OCI-LY7 (cell line): ENCODE measurements around the gene APOBEC4. TPM values are rescaled to one million over a fixed set of nuclear protein-coding genes. Genes with fewer than 3 reads are reported as not detected.
"Not testable (repeated sequence)": the region's sequence is repeated elsewhere in the genome, so short reads cannot be mapped to it uniquely, and the experiment has no call there.

Experiments
- BruUV-seq: library from RNA; stranded (reverse); fragments of 400-500 nt; replicated peaks from 2 replicates; lab custom pipeline; 2021; lab: Mats Ljungman, UMichigan
- CTCF ChIA-PET: fragments of 300-600 bp; sonication (Branson Sonifier 250); formaldehyde crosslinking; loops from one replicate; lab custom pipeline; 2022; ENCODE audit warnings: antibody characterized with exemption; ENCODE audit not compliant: unreplicated experiment; lab: Charles Lee
- POLR2A ChIA-PET: fragments of 300-600 bp; sonication (Branson Sonifier 250); formaldehyde crosslinking; loops from one replicate; lab custom pipeline; 2022; ENCODE audit warnings: antibody characterized with exemption; lab: Charles Lee
- DNase-seq: peaks from one replicate; pipeline ENCODE4 v3.0.0-alpha.2; 2015; ENCODE audit warnings: low spot score
- H2AFZ ChIP-seq: fragments of 200-600 bp; sonication (generic), shearing (Covaris generic); 2 replicates; pipeline ENCODE4 v1.6.1; 2014; ENCODE audit warnings: mild to moderate bottlenecking, antibody characterized with exemption, low read length, moderate library complexity
- H3K27ac ChIP-seq: fragments of 200-600 bp; sonication (generic); 2 replicates; pipeline ENCODE4 v1.5.1; 2014; ENCODE audit warnings: mixed run types, low read depth, mild to moderate bottlenecking, moderate library complexity, low read length, inconsistent platforms; ENCODE audit not compliant: poor library complexity, severe bottlenecking
- H3K36me3 ChIP-seq: fragments of 200-600 bp; sonication (generic); 2 replicates; pipeline ENCODE4 v1.6.1; 2014; ENCODE audit warnings: mild to moderate bottlenecking, antibody characterized with exemption, low read length, moderate library complexity, mixed read lengths; ENCODE audit not compliant: insufficient read depth
- H3K4me1 ChIP-seq: fragments of 200-600 bp; sonication (generic); 2 replicates; pipeline ENCODE4 v1.5.1; 2014; ENCODE audit warnings: mild to moderate bottlenecking, low read length; ENCODE audit not compliant: insufficient read depth, poor library complexity, severe bottlenecking
- H3K4me2 ChIP-seq: fragments of 200-600 bp; sonication (generic); 2 replicates; pipeline ENCODE4 v1.6.1; 2014; ENCODE audit warnings: mild to moderate bottlenecking, low read length
- H3K4me3 ChIP-seq: fragments of 200-600 bp; sonication (generic); 2 replicates; pipeline ENCODE4 v1.5.1; 2014; ENCODE audit warnings: mild to moderate bottlenecking, low read depth, low read length; ENCODE audit not compliant: poor library complexity, severe bottlenecking
- H3K79me2 ChIP-seq: fragments of 200-600 bp; sonication (generic); 2 replicates; pipeline ENCODE4 v1.6.1; 2016; ENCODE audit warnings: low read depth, mild to moderate bottlenecking, low read length, moderate library complexity, mixed read lengths; ENCODE audit not compliant: insufficient read depth
- H3K9me2 ChIP-seq: fragments of 200-600 bp; sonication (generic); 2 replicates; pipeline ENCODE4 v1.6.1; 2016; ENCODE audit warnings: mild to moderate bottlenecking, low read length, mixed read lengths; ENCODE audit not compliant: insufficient read depth
- H3K9me3 ChIP-seq: fragments of 200-600 bp; sonication (generic); 2 replicates; pipeline ENCODE4 v1.6.1; 2014; ENCODE audit warnings: mild to moderate bottlenecking, mixed run types, low read length, mixed read lengths
- H4K20me1 ChIP-seq: fragments of 200-600 bp; sonication (generic); 2 replicates; pipeline ENCODE4 v1.6.1; 2014; ENCODE audit warnings: mild to moderate bottlenecking, antibody characterized with exemption, low read length, moderate library complexity, mixed read lengths; ENCODE audit not compliant: insufficient read depth
- CTCF ChIP-seq: fragments of 200-600 bp; sonication (generic); conservative IDR thresholded peaks from 2 replicates; pipeline ENCODE4 v1.5.1; 2014; ENCODE audit warnings: mild to moderate bottlenecking, antibody characterized with exemption, low read length, moderate library complexity, mixed read lengths
- EZH2phosphoT487 ChIP-seq: fragments of 200-600 bp; sonication (generic); IDR thresholded peaks from 2 replicates; pipeline ENCODE4 v1.6.1; 2018; ENCODE audit warnings: low read depth, borderline replicate concordance, mild to moderate bottlenecking, mixed run types, antibody characterized with exemption, low read length, moderate library complexity, mixed read lengths
- intact Hi-C: fragments of 100-400 bp; cut with micrococcal nuclease; formaldehyde crosslinking; loops from one replicate; pipeline ENCODE4 v1.10.0; 2022; ENCODE audit not compliant: unreplicated experiment
- total RNA-seq, 2 experiments: library from RNA; depleted of rRNA in 1 of 2; stranded (reverse); fragments of >200 nt in 1 of 2; shearing (Covaris generic) in 1 of 2; gene quantifications; 2 replicates each; pipeline ENCODE4 v1.2.3, GENCODE V29; 2014 to 2022

The APOBEC4 gene
- total RNA-seq, 2 experiments from 2014 or later, result not detected

GRCh38 chr1:183620311-183620710 is 32.8 kb downstream of the APOBEC4 start:
- ChIA-PET CTCF (no interaction called here), POLR2A (interaction anchor here (0.7 to 1.4 kb wide), 2 partner anchors 9 to 53 kb away, joined by 3 to 5 read pairs; no protein-coding TSS in a partner anchor)
- Histone ChIP-seq H3K27ac (no peak overlapping the region), H4K20me1 (no peaks in the 10 kb centered on the region), H3K79me2 (no peaks in the 10 kb centered on the region), H3K4me3 (no peak overlapping the region), H3K36me3 (peaks cover 10% of the 10 kb centered on the region), H3K4me1 (peaks cover 15% of the 10 kb centered on the region), H3K9me3 (no peaks in the 10 kb centered on the region), H3K4me2 (no peak overlapping the region), H2AFZ (no peak overlapping the region), H3K9me2 (no peaks in the 10 kb centered on the region)
- intact Hi-C loops, result loop anchor here (5.0 kb wide), 1 partner anchor 658 kb away; no protein-coding TSS in a partner anchor
- no peak for DNase-seq
- no peak for TF ChIP-seq EZH2phosphoT487
- TF ChIP-seq CTCF, result no peak
- no TSS peak for BruUV-seq

DNA sequence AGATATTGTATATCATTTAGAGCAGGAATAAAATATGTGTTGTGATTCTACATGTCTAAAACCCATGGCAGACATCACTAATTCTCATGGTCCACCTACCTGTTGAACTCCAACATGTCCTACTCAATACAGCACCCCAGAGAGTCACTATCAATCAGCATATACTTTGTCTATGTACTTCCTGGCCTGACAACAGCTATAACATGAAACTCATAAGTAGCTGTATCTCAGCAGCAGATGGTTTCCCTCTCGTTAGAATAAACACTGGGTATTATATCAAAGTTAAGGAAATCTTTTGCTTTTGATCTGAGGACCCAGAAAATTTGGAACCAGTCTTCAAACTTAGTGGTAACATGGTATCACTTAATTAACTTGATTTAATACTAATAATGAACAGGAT is 33.3 kb downstream of the APOBEC4 start:
- Histone ChIP-seq H3K9me3 (no peaks in the 10 kb centered on the region), H3K27ac (no peak overlapping the region), H3K4me1 (peaks cover 15% of the 10 kb centered on the region), H3K9me2 (no peaks in the 10 kb centered on the region), H4K20me1 (no peaks in the 10 kb centered on the region), H3K4me2 (no peak overlapping the region), H2AFZ (no peak overlapping the region), H3K79me2 (no peaks in the 10 kb centered on the region), H3K36me3 (peaks cover 5% of the 10 kb centered on the region), H3K4me3 (no peak overlapping the region)
- intact Hi-C loops, result loop anchor here (5.0 kb wide), 1 partner anchor 657 kb away; no protein-coding TSS in a partner anchor
- ChIA-PET POLR2A (interaction anchor here (1.4 kb wide), 1 partner anchor 10 kb away, joined by 5 read pairs; no protein-coding TSS in a partner anchor), CTCF (no interaction called here)
- DNase-seq, result no peak
- no TSS peak for BruUV-seq
- TF ChIP-seq CTCF (no peak), EZH2phosphoT487 (no peak)

- H4K20me1 ChIP-seq, BruUV-seq, H3K4me3 ChIP-seq, CTCF ChIA-PET, POLR2A ChIA-PET, intact Hi-C loops, DNase-seq, H3K79me2 ChIP-seq, H3K4me2 ChIP-seq, H3K9me3 ChIP-seq, H3K36me3 ChIP-seq, H2AFZ ChIP-seq, H3K27ac ChIP-seq, H3K9me2 ChIP-seq: not testable (repeated sequence)
- H3K4me1 ChIP-seq, result peaks cover 15% of the 10 kb centered on the region
Measured at GRCh38 chr1:183618202-183618601, 34.9 kb downstream of the APOBEC4 start.

- H3K27ac ChIP-seq, POLR2A ChIA-PET, H3K4me3 ChIP-seq, H4K20me1 ChIP-seq, H3K4me2 ChIP-seq, H3K79me2 ChIP-seq, intact Hi-C loops, H3K9me3 ChIP-seq, CTCF ChIA-PET, DNase-seq, H2AFZ ChIP-seq, BruUV-seq, H3K9me2 ChIP-seq, H3K36me3 ChIP-seq: not testable (repeated sequence)
- H3K4me1 ChIP-seq, result peaks cover 16% of the 10 kb centered on the region
Measured at GRCh38 chr1:183612975-183613374, 40.1 kb downstream of the APOBEC4 start.
